Lung microvascular endothelial cell (primary cell): Measurements from ENCODE around the gene IFRD2. TPM values are rescaled to one million over a fixed set of nuclear protein-coding genes. Genes with fewer than 3 reads are reported as not detected.
"Not testable (repeated sequence)": the region's sequence is repeated elsewhere in the genome, so short reads cannot be mapped to it uniquely, and the experiment has no call there.

Experiments
- DNase-seq, 2 donors: peaks; one replicate each; pipeline versions ENCODE4 v3.0.0 to v3.0.0-alpha.2; 2010; ENCODE audit warnings: low read depth in 2 of 2
- total RNA-seq: library from RNA; depleted of rRNA; stranded (reverse); fragments of >200 nt; gene quantifications from 2 replicates; pipeline ENCODE4 v1.2.1, GENCODE V29; 2014

Gene IFRD2
- total RNA-seq, 1 donor from 2014 or later: 104 TPM

GRCh38 chr3:50268276-50268675, 24.0 kb downstream of the IFRD2 start:
- DNase-seq: no peak

DNA sequence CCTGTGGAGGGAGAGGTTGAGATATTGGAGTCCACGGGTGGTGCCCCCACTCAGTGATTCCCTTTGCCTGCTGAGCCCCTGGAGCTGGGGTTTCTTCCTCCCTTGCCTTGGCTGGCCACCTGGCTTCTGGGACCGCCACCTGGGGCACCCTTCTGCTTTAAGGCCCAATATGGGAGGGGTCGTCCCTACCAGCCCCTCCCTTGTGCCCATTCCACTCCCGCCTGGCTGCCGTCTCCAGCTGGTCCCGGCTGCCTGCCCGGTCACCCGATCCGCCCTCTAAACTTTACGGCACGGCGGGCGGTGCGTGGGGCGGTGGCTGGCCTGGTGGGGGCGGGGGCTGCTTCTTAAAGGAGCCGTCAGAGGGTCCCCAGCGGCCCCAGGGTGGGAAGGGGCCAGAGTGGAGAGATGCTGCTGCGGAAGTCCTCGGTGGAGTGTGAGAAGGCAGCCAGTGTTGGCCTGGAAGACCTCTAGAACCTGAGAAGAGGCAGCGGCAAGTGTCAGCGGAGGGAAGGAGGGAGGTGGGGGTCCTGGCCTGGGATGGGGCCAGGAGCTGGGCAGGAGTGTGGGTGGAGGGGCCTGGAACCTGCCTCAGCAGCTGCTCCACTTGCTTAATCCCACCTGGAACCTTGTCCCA, 24.8 kb downstream of the IFRD2 start:
- no peak for DNase-seq

- no peak for DNase-seq
Measured at GRCh38 chr3:50266836-50267235, 25.4 kb downstream of the IFRD2 start.

- DNase-seq: no peak
Measured at GRCh38 chr3:50266017-50266416, 26.2 kb downstream of the IFRD2 start.

- no peak for DNase-seq
Measured at GRCh38 chr3:50265571-50265970, 26.7 kb downstream of the IFRD2 start.

GRCh38 chr3:50264964-50265485, 27.2 kb downstream of the IFRD2 start:
- DNase-seq: no peak

DNA sequence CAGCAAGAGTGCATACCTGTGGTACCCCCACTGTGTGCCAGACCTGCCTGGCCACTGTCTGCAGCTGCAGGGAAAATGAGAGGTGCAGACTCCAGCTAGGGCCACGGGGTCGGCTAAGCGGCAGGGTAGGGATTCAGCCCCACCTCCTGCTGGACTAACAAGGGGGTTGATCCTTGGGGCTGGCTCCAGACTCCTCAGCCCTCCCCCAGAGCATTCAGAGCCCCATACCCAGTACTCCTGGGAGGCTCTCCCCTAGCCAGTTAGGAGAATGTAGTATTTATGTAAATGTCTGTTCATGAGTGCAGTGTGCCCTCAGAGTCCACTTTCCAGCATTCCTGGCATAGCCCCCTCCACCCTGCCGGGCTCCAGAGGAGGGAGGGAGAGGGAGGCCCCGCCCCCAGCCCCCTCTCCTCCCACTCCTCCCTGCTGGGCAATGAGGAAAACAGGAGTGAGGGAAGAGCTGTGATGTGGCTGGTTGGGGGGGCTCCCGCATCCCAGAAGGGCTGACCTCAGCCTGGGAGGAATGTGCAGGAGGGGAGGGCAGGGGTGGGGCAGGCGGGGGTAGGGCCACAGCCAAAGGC, 27.8 kb downstream of the IFRD2 start:
- peak in 1 of 2 donors; percentile 57 for DNase-seq

DNA sequence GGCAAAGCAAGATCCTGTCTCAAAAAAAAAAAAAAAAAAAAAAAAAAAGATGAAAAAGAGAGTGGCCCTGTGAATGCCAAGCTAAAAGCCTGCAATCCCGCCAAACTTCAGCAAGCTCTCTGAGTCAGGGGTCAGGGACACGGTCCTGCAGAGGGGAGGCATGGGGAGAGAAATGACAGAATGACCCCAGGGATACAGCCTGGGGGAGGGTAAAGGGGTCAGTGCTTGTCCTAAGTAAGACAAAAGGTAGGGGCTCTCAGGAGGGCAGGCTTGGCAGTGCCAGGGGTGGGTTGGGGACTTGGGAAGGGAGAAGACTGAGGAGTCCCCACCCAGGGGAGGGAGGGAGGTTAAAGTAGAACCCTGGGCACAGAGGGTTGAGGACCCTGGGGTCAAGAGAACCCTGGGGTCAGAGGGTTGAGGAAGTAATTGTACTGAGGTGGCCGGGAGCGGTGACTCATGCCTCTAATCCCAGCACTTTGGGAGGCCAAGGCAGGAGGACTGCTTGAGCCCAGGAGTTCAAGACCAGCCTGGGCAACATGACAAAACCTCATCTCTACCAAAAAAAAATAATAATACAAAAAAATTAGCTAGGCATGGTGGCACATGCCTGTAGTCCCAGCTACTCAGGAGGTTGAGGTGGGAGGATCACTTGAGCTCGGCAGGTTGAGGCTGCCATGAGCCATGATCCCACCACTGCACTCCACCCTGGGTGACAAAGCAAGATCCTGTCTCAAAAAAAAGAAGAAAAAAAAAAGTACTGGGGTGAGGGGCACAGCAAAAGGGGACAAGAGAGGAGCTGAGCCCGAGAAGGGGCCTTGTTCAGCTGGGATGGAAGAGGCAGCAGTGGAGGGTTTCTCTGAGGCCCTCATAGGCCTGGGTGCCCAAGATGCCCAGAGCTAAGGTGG, 28.5 kb downstream of the IFRD2 start:
- DNase-seq: no peak

DNA sequence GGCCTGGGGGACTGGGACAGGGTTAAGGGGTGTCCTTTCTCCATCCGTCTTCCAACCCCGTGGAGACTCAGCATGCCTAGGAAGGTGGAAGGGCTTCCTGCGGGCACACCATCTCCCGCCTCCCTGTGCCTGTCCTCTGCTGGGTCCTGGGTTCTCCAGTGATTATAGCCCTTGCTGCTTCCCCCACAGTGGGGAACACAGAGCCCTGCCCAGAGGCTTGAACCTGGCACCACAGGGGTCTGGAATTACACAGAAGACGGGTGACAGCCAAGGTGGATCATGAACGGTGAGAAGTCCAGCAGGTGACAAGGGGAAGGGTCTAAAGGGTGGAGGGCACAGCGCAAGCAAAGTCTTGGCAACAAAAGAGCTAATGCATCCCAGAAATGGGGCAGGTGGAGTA, 29.5 kb downstream of the IFRD2 start:
- no peak for DNase-seq

DNA sequence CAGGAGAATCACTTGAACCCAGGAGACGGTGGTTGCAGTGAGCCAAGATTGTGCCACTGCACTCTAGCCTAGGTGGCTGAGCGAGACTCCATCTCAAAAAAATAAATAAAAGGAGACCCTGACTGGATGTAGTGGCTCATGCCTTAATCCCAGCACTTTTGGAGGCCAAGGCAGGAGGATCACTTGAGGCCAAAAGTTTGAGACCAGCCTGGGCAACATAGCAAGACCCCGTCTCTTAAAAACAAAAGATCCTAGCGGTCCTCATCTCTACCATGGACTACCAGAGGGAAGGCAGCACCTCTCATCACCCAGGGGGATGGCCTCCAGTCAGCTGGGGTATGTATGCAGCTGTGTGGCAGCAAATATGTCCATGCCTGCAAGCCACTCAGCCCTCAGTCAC, 30.0 kb downstream of the IFRD2 start:
- not testable (repeated sequence) for DNase-seq

- DNase-seq: no peak
Measured at GRCh38 chr3:50261505-50261904, 30.7 kb downstream of the IFRD2 start.

DNA sequence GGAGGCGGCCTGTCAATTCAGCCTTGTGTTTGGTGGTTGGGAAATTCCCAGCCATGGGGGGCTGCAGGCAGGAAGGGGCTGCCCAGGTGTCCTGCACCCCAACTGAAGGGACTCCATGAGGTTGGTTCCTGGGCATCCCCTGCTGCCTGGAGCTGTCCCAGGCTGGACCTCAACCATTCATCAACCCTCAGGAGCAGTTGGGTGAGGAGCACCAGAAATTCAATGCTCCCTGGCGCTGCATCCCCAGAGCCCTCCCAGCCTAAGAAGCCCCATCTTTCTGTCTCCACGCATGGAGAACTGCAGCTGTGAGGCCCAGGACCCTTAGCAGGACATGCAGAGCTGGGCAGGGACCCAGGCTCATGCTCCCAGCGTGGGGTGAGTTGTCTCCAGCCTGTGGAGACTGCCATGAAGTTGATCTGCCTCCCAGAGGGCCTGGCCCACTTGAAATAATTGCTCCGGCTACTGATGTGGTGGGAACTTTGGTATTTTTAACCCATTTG, 31.2 kb downstream of the IFRD2 start:
- no peak for DNase-seq

- peak; percentile 93 to 96 for DNase-seq
Measured at GRCh38 chr3:50260027-50260941, 31.9 kb downstream of the IFRD2 start.

- no peak for DNase-seq
Measured at GRCh38 chr3:50259432-50260026, 32.7 kb downstream of the IFRD2 start.

- no peak for DNase-seq
Measured at GRCh38 chr3:50258979-50259378, 33.2 kb downstream of the IFRD2 start.

DNA sequence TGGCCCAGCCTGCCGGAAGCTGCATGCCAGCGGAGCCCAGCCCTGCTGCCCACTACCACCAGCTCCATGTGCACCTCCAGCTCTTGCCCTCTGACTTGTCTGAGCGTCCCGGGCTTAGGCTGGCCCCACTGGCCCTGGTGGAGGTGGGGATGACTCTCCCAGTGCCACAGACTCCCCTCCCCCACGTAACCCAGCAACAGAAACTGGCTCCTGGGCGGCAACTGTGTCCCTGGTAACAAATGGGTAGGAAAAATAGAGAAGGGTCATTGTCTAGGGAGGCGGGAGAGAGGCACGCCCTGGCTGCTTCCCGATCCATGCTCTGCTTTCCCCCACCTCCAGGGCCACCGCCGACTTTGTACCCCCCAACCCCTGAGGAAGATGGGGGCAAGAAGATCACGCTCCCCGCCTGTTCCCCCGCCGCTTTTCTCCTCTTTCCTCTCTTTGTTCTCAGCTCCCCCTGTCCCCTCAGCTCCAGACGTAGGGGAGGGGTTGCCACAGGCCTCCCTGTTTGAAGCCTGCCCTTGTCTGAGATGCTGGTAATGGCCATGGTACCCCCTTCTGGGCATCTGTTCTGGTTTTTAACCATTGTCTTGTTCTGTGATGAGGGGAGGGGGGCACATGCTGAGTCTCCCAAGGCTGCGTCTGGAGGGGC, 34.1 kb downstream of the IFRD2 start:
- peak in 1 of 2 donors; percentile 48 for DNase-seq

DNA sequence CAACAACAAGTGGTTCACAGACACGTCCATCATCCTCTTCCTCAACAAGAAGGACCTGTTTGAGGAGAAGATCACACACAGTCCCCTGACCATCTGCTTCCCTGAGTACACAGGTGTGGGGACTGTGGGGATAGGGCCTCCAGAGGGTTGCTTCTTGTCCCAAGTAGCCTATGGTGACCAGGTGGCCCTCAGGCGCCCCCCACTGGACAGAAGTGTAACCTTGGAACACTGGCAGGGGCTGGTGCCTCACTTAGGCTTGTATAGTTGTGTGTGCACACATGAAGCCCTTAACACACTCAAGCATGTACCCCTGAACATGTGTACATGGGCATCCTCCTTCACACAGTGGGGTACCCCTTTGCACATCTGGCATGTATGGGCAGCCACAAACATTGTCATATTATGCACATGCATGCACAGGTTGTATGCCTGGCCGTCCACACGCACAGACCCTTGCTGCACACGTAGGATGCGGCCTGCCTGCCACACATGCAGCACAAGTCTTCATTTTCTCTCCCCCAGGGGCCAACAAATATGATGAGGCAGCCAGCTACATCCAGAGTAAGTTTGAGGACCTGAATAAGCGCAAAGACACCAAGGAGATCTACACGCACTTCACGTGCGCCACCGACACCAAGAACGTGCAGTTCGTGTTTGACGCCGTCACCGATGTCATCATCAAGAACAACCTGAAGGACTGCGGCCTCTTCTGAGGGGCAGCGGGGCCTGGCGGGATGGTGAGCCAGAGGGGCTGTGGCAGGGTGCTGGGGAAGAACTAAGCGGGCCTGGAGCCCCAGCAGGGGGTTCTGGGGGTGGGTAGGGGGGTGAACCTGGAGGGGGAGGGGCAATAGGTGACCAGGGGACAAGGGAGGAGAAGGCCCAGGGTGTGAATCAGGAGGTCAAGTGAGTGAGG, 35.0 kb downstream of the IFRD2 start:
- DNase-seq: peak; percentile 74 to 80

- no peak for DNase-seq
Measured at GRCh38 chr3:50255251-50255615, 37.0 kb downstream of the IFRD2 start.
